H9 (cell line): ENCODE results near the gene SEZ6. TPM values are rescaled to one million over a fixed set of nuclear protein-coding genes. Genes with fewer than 3 reads are reported as not detected.

ENCODE experiments used
- DNase-seq: peaks from one replicate; pipeline ENCODE4 v3.0.0-alpha.2; 2017
- H2AFZ ChIP-seq: one replicate; pipeline ENCODE4 v1.6.1; 2013; ENCODE audit warnings: mild to moderate bottlenecking, low read length, control low read depth, moderate library complexity
- H2AK5ac ChIP-seq: 2 replicates; pipeline ENCODE4 v1.6.1; 2013; ENCODE audit warnings: low read length, control low read depth, mixed read lengths; ENCODE audit not compliant: insufficient read length
- H2BK120ac ChIP-seq: one replicate; pipeline ENCODE4 v1.6.1; 2013; ENCODE audit warnings: low read depth, mild to moderate bottlenecking, low read length, control low read depth, inconsistent platforms; ENCODE audit not compliant: poor library complexity, severe bottlenecking
- H2BK12ac ChIP-seq: 2 replicates; pipeline ENCODE4 v1.6.1; 2013; ENCODE audit warnings: low read length, control low read depth, mixed read lengths, low read depth; ENCODE audit not compliant: insufficient read length
- H2BK15ac ChIP-seq: 2 replicates; pipeline ENCODE4 v1.6.1; 2013; ENCODE audit warnings: low read depth, low read length, control low read depth
- H2BK20ac ChIP-seq: one replicate; pipeline ENCODE4 v1.6.1; 2013; ENCODE audit warnings: low read depth, mild to moderate bottlenecking, low read length, control low read depth, inconsistent platforms; ENCODE audit not compliant: poor library complexity, severe bottlenecking
- H2BK5ac ChIP-seq: 2 replicates; pipeline ENCODE4 v1.6.1; 2013; ENCODE audit warnings: low read length, control low read depth, mixed read lengths; ENCODE audit not compliant: insufficient read length
- H3K14ac ChIP-seq: 2 replicates; pipeline ENCODE4 v1.6.1; 2013; ENCODE audit warnings: low read length, control low read depth; ENCODE audit not compliant: insufficient read depth
- H3K18ac ChIP-seq: 2 replicates; pipeline ENCODE4 v1.6.1; 2013; ENCODE audit warnings: low read depth, mild to moderate bottlenecking, mixed read lengths, low read length, control low read depth; ENCODE audit not compliant: insufficient read length
- H3K23ac ChIP-seq: 2 replicates; pipeline ENCODE4 v1.6.1; 2013; ENCODE audit warnings: low read length, control low read depth, mixed read lengths, low read depth; ENCODE audit not compliant: insufficient read length
- H3K23me2 ChIP-seq: 2 replicates; pipeline ENCODE4 v1.6.1; 2013; ENCODE audit warnings: low read depth, mild to moderate bottlenecking, mixed read lengths, low read length, control low read depth; ENCODE audit not compliant: insufficient read length, poor library complexity, severe bottlenecking
- H3K27ac ChIP-seq: 2 replicates; pipeline ENCODE4 v1.5.1; 2013; ENCODE audit warnings: low read length, control low read depth, mixed read lengths, low read depth; ENCODE audit not compliant: insufficient read length
- H3K27me3 ChIP-seq: 2 replicates; pipeline ENCODE4 v1.6.1; 2013; ENCODE audit warnings: low read length, control low read depth, inconsistent platforms; ENCODE audit not compliant: insufficient read depth
- H3K4ac ChIP-seq: 2 replicates; pipeline ENCODE4 v1.6.1; 2013; ENCODE audit warnings: low read depth, mild to moderate bottlenecking, control low read depth, inconsistent platforms, low read length, moderate library complexity
- H3K4me1 ChIP-seq: 2 replicates; pipeline ENCODE4 v1.6.1; 2013; ENCODE audit warnings: low read length, control low read depth, inconsistent platforms; ENCODE audit not compliant: insufficient read depth
- H3K4me2 ChIP-seq: 2 replicates; pipeline ENCODE4 v1.6.1; 2013; ENCODE audit warnings: low read length, control low read depth, mixed read lengths; ENCODE audit not compliant: insufficient read length, insufficient read depth
- H3K56ac ChIP-seq: 2 replicates; pipeline ENCODE4 v1.6.1; 2013; ENCODE audit warnings: low read depth, mild to moderate bottlenecking, mixed read lengths, low read length, control low read depth; ENCODE audit not compliant: insufficient read length
- H3K79me1 ChIP-seq: 2 replicates; pipeline ENCODE4 v1.6.1; 2013; ENCODE audit warnings: low read depth, mild to moderate bottlenecking, moderate library complexity, low read length, control low read depth, inconsistent platforms; ENCODE audit not compliant: insufficient read depth, poor library complexity, severe bottlenecking
- H3K79me2 ChIP-seq: 2 replicates; pipeline ENCODE4 v1.6.1; 2013; ENCODE audit warnings: low read length, control low read depth, inconsistent platforms; ENCODE audit not compliant: insufficient read depth
- H3K9ac ChIP-seq: 2 replicates; pipeline ENCODE4 v1.6.1; 2013; ENCODE audit warnings: low read length, control low read depth, mixed read lengths; ENCODE audit not compliant: insufficient read length; ENCODE audit errors: extremely low read depth
- H3K9me3 ChIP-seq: one replicate; pipeline ENCODE4 v1.6.1; 2013; ENCODE audit warnings: low read depth, low read length, inconsistent platforms; ENCODE audit not compliant: control insufficient read depth
- H3T11ph ChIP-seq: one replicate; pipeline ENCODE4 v1.6.1; 2013; ENCODE audit warnings: mild to moderate bottlenecking, low read length, control low read depth, inconsistent platforms
- H4K20me1 ChIP-seq: one replicate; pipeline ENCODE4 v1.6.1; 2013; ENCODE audit not compliant: control insufficient read depth, insufficient read length, insufficient read depth
- H4K5ac ChIP-seq: 2 replicates; pipeline ENCODE4 v1.6.1; 2013; ENCODE audit warnings: low read depth, mild to moderate bottlenecking, mixed read lengths, low read length, control low read depth; ENCODE audit not compliant: insufficient read length
- H4K8ac ChIP-seq: replicated peaks from 2 replicates; pipeline ENCODE4 v1.6.1; 2013; ENCODE audit warnings: low read length, control low read depth, mixed read lengths, low read depth; ENCODE audit not compliant: insufficient read length
- H4K91ac ChIP-seq: 2 replicates; pipeline ENCODE4 v1.6.1; 2013; ENCODE audit warnings: low read depth, mild to moderate bottlenecking, moderate library complexity, mixed read lengths, low read length, control low read depth; ENCODE audit not compliant: insufficient read length
- H3K27ac Mint-ChIP-seq, 3 experiments: 2 replicates in 2 of 3; 3 replicates in 1 of 3; pipeline ENCODE4 v1.8.0; 2020 to 2021; ENCODE audit warnings: mixed read lengths in 3 of 3, mild to moderate bottlenecking in 1 of 3, moderate library complexity in 1 of 3
- H3K27me3 Mint-ChIP-seq: 2 replicates; pipeline ENCODE4 v1.8.0; 2021; ENCODE audit warnings: low read depth, mild to moderate bottlenecking, moderate library complexity, mixed read lengths
- H3K36me3 Mint-ChIP-seq, 3 experiments: 2 replicates in 2 of 3; 3 replicates in 1 of 3; pipeline ENCODE4 v1.8.0; 2020 to 2021; ENCODE audit warnings: low read depth in 3 of 3, mixed read lengths in 3 of 3; ENCODE audit not compliant: insufficient read depth in 1 of 3
- H3K4me1 Mint-ChIP-seq, 2 experiments: 2 replicates each; pipeline ENCODE4 v1.8.0; 2020; ENCODE audit warnings: mixed read lengths in 2 of 2
- H3K4me3 Mint-ChIP-seq, 2 experiments: 2 replicates in 1 of 2; 3 replicates in 1 of 2; pipeline ENCODE4 v1.8.0; 2020 to 2021; ENCODE audit warnings: mild to moderate bottlenecking in 2 of 2, mixed read lengths in 2 of 2, moderate library complexity in 1 of 2
- H3K9me3 Mint-ChIP-seq, 2 experiments: 2 replicates in 1 of 2; 3 replicates in 1 of 2; pipeline ENCODE4 v1.8.0; 2020; ENCODE audit warnings: mild to moderate bottlenecking in 2 of 2, mixed read lengths in 2 of 2, moderate library complexity in 1 of 2
- WGBS: extraction: QIAGEN DNeasy Blood & Tissue Kit; methylation state at CpG from one replicate; pipeline ENCODE4 v1.1.7; 2013; ENCODE audit warnings: missing lambda C conversion rate, low lambda C conversion rate, mixed read lengths; ENCODE audit not compliant: insufficient read length; ENCODE audit errors: extremely low coverage; 5-methylcytosine and 5-hydroxymethylcytosine counted together
- total RNA-seq: library from RNA; stranded (reverse); gene quantifications from 2 replicates; pipeline ENCODE4 v1.2.1, GENCODE V29; 2021
- TF ChIP-seq, protein P1 (sequence below): fragments of 200-600 bp; sonication (generic); conservative IDR thresholded peaks from 3 replicates; pipeline ENCODE4 v1.8.0; 2021; ENCODE audit warnings: antibody characterized with exemption, mild to moderate bottlenecking

SEZ6 gene
- total RNA-seq, 1 experiment from 2014 or later = 1.8 TPM

DNA sequence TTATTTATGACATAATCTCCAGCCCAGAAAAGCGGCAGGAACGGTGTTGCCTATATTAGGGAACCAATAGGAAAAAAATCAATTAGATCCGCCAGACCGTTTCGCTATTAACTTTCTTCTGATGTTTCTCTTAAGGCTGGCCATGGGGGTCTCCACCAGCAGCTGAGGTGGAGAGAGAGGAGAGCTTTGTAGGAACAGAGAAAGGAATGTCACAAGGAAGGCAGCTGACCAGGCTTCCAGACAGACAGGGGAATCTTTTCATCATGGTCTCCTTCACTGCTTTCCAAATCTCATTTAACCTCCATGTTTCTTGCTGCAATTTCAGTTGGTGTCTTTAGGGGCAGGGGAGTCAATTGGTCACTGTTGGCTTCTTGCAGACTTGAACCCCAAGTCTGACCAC lies 8.9 kb upstream of the SEZ6 start:
- no peak overlapping the region for H3K4me2 ChIP-seq
- no peak for DNase-seq
- no peaks in the 10 kb centered on the region for H3K79me1 ChIP-seq
- Mint-ChIP-seq H3K4me3 (no peak overlapping the region), H3K36me3 (no peaks in the 10 kb centered on the region), H3K4me1 (peaks cover 71 to 72% of the 10 kb centered on the region in 2 experiments), H3K27me3 (no peaks in the 10 kb centered on the region), H3K27ac (no peak overlapping the region), H3K9me3 (no peaks in the 10 kb centered on the region; a peak in 1 of 5 replicates)
- TF ChIP-seq, protein P1, sequence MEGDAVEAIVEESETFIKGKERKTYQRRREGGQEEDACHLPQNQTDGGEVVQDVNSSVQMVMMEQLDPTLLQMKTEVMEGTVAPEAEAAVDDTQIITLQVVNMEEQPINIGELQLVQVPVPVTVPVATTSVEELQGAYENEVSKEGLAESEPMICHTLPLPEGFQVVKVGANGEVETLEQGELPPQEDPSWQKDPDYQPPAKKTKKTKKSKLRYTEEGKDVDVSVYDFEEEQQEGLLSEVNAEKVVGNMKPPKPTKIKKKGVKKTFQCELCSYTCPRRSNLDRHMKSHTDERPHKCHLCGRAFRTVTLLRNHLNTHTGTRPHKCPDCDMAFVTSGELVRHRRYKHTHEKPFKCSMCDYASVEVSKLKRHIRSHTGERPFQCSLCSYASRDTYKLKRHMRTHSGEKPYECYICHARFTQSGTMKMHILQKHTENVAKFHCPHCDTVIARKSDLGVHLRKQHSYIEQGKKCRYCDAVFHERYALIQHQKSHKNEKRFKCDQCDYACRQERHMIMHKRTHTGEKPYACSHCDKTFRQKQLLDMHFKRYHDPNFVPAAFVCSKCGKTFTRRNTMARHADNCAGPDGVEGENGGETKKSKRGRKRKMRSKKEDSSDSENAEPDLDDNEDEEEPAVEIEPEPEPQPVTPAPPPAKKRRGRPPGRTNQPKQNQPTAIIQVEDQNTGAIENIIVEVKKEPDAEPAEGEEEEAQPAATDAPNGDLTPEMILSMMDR = no peak
- H3K27ac ChIP-seq = no peak overlapping the region
- H3K4ac ChIP-seq = no peak overlapping the region
- no peak overlapping the region for H3K14ac ChIP-seq
- no peaks in the 10 kb centered on the region for H4K20me1 ChIP-seq
- H4K8ac ChIP-seq = no peak overlapping the region
- H3K23me2 ChIP-seq = no peaks in the 10 kb centered on the region
- H3K79me2 ChIP-seq = no peaks in the 10 kb centered on the region
- no peak overlapping the region for H2BK12ac ChIP-seq
- no peak overlapping the region for H3K18ac ChIP-seq
- H2BK20ac ChIP-seq = no peak overlapping the region
- H3T11ph ChIP-seq = no peak overlapping the region
- no peak overlapping the region for H2BK120ac ChIP-seq
- H2AFZ ChIP-seq = no peak overlapping the region
- no peaks in the 10 kb centered on the region for H3K9me3 ChIP-seq
- H3K9ac ChIP-seq = no peak overlapping the region
- H2BK15ac ChIP-seq = no peak overlapping the region
- H2AK5ac ChIP-seq = no peak overlapping the region
- H4K91ac ChIP-seq = no peak overlapping the region
- peaks cover 34% of the 10 kb centered on the region for H3K4me1 ChIP-seq
- H2BK5ac ChIP-seq = no peak overlapping the region
- H3K56ac ChIP-seq = no peak overlapping the region
- no peak overlapping the region for H4K5ac ChIP-seq
- no CpG with 5 or more reads among the region's 5 CpGs for WGBS
- H3K23ac ChIP-seq = no peak overlapping the region
- H3K27me3 ChIP-seq = no peaks in the 10 kb centered on the region
